ENCODE measurements around the gene MRPS15.
"Not testable (repeated sequence)": the region's sequence is repeated elsewhere in the genome, so short reads cannot be mapped to it uniquely, and the experiment has no call there.

The MRPS15 gene

DNA sequence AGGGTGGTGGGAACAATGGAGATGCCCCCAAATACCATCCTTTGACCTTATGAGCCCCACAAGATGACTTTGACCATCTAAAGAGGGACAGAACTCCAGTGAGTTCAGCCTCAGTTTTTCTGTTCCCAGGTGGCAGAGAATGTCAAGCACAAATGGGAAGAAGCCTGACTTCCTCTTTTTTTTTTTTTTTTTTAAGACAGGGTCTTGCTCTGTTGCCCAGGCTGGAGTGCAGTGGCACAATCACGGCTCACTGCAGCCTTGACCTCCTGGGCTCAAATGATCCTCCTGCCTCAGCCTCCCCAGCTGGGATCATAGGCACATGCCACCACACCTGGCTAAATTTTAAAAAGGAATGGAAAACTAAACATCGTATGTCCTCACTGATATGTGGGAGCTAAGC, 47.0 kb upstream of the MRPS15 start:
- not testable (repeated sequence) for H3K27me3 ChIP-seq (ENCODE audit: insufficient read depth, poor library complexity, severe bottlenecking); DNase-seq (ENCODE audit: low read depth in 1 of 2, low spot score in 1 of 2); H3K4me3 ChIP-seq (replicated peaks; ENCODE audit: insufficient read depth, low read length); H3K27ac ChIP-seq (replicated peaks)
- TF ChIP-seq SPI1 (IDR thresholded peaks at IDR 0.05; ENCODE audit: borderline replicate concordance, low read depth) = peak; percentile 93

DNA sequence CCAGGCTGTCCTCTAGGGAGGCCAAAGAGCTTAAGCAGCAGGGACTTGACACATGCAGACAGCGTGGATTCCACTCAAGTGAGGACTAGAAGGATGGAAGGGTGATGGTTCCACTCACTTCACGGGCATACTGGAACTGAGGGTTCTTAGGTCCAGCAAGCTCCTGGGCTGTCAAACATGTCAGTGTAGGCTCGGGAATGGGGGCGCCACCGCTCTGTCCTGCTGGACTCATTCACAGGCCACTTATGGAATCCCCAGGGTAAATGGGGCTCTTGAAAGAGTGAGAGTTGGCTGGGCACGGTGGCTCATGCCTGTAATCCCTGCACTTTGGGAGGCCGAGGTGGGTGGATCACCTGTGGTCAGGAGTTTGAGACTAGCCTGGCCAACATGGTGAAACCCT, 46.2 kb upstream of the MRPS15 start:
- TF ChIP-seq GABPA (IDR thresholded peaks at IDR 0.05; ENCODE audit: low read depth) = no peak
- TF ChIP-seq, protein P1, sequence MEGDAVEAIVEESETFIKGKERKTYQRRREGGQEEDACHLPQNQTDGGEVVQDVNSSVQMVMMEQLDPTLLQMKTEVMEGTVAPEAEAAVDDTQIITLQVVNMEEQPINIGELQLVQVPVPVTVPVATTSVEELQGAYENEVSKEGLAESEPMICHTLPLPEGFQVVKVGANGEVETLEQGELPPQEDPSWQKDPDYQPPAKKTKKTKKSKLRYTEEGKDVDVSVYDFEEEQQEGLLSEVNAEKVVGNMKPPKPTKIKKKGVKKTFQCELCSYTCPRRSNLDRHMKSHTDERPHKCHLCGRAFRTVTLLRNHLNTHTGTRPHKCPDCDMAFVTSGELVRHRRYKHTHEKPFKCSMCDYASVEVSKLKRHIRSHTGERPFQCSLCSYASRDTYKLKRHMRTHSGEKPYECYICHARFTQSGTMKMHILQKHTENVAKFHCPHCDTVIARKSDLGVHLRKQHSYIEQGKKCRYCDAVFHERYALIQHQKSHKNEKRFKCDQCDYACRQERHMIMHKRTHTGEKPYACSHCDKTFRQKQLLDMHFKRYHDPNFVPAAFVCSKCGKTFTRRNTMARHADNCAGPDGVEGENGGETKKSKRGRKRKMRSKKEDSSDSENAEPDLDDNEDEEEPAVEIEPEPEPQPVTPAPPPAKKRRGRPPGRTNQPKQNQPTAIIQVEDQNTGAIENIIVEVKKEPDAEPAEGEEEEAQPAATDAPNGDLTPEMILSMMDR (IDR thresholded peaks at IDR 0.05; ENCODE audit: insufficient read depth, low read length) = no peak
- TF ChIP-seq POLR2AphosphoS5 (IDR thresholded peaks at IDR 0.05; ENCODE audit: low read depth) = no peak
- TF ChIP-seq SPI1 (IDR thresholded peaks at IDR 0.05; ENCODE audit: borderline replicate concordance, low read depth) = no peak
- TF ChIP-seq, protein P2, sequence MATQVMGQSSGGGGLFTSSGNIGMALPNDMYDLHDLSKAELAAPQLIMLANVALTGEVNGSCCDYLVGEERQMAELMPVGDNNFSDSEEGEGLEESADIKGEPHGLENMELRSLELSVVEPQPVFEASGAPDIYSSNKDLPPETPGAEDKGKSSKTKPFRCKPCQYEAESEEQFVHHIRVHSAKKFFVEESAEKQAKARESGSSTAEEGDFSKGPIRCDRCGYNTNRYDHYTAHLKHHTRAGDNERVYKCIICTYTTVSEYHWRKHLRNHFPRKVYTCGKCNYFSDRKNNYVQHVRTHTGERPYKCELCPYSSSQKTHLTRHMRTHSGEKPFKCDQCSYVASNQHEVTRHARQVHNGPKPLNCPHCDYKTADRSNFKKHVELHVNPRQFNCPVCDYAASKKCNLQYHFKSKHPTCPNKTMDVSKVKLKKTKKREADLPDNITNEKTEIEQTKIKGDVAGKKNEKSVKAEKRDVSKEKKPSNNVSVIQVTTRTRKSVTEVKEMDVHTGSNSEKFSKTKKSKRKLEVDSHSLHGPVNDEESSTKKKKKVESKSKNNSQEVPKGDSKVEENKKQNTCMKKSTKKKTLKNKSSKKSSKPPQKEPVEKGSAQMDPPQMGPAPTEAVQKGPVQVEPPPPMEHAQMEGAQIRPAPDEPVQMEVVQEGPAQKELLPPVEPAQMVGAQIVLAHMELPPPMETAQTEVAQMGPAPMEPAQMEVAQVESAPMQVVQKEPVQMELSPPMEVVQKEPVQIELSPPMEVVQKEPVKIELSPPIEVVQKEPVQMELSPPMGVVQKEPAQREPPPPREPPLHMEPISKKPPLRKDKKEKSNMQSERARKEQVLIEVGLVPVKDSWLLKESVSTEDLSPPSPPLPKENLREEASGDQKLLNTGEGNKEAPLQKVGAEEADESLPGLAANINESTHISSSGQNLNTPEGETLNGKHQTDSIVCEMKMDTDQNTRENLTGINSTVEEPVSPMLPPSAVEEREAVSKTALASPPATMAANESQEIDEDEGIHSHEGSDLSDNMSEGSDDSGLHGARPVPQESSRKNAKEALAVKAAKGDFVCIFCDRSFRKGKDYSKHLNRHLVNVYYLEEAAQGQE (IDR thresholded peaks at IDR 0.05; ENCODE audit: insufficient replicate concordance, low read depth) = no peak
- Histone ChIP-seq H3K27me3 (ENCODE audit: insufficient read depth, poor library complexity, severe bottlenecking) (no peaks in the 10 kb centered on the region), H3K27ac (replicated peaks) (no peak overlapping the region), H3K4me3 (replicated peaks; ENCODE audit: insufficient read depth, low read length) (no peak overlapping the region)
- no peak for DNase-seq (ENCODE audit: low read depth in 1 of 2, low spot score in 1 of 2)

DNA sequence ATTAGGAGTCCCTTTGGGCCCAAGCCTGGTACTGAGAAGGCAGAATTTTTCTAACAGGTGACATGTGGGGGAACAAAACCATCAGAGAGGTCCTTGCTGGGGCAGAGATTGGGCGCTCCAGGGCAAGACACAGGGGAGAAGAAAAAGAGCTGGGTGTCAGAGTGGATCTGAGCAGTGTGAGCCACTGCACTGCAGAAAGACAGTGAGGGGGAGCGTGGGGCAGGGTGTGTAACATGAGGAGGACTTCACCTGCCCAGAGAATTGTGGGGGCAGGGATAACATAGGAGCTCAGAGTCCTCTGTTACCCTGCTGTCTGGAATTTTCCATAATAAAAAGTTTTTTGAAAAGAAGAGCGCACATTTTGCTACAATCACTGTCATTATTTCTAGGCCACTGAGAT, 44.1 kb upstream of the MRPS15 start:
- H3K27ac ChIP-seq (replicated peaks) = no peak overlapping the region

DNA sequence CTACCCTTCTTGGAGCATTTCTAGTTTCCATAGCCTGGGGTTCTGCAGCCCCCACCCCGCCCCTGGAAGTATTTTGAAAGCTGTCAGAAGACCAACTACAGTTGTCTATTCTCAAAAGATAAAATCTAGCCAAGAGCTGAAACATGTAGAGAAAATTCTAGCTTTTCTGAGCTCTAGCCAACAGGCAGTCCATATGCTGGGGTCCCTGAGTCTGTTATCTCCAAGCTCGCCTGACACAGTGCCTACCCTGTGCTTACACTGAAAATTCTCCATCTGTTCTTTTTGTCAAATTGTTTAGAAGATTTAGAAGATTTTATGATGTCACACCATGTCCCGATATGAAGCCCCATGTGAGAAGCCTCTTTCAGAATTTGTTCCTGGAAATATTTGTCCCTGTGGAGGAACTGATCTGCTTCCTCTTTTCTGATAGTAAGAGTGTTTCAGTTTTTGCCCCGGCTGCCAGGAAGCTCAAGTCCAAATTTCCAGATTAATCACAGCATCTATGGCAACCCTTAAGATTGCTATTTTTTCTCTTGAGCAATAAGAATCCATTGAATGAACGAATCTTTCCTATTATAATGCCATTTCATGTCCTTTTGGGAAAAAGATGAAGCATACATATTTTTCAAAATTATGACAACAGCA, 42.2 kb upstream of the MRPS15 start:
- no peak for DNase-seq (ENCODE audit: low read depth in 1 of 2, low spot score in 1 of 2)
- no peak overlapping the region for H3K27ac ChIP-seq (replicated peaks)
- H3K4me3 ChIP-seq (replicated peaks; ENCODE audit: insufficient read depth, low read length) = no peak overlapping the region

More for the DNA sequence above, 44.1 kb upstream of the MRPS15 start:
- TF ChIP-seq POLR2AphosphoS5 (IDR thresholded peaks at IDR 0.05; ENCODE audit: low read depth) = no peak
- TF ChIP-seq, protein P2 (IDR thresholded peaks at IDR 0.05; ENCODE audit: insufficient replicate concordance, low read depth) = no peak
- no peak for TF ChIP-seq SPI1 (IDR thresholded peaks at IDR 0.05; ENCODE audit: borderline replicate concordance, low read depth)
- TF ChIP-seq GABPA (IDR thresholded peaks at IDR 0.05; ENCODE audit: low read depth) = no peak
- Histone ChIP-seq H3K4me3 (replicated peaks; ENCODE audit: insufficient read depth, low read length) (no peak overlapping the region), H3K27me3 (ENCODE audit: insufficient read depth, poor library complexity, severe bottlenecking) (no peaks in the 10 kb centered on the region)
- no peak for DNase-seq (ENCODE audit: low read depth in 1 of 2, low spot score in 1 of 2)

More for the DNA sequence above, 42.2 kb upstream of the MRPS15 start:
- no peaks in the 10 kb centered on the region for H3K27me3 ChIP-seq (ENCODE audit: insufficient read depth, poor library complexity, severe bottlenecking)
- TF ChIP-seq SPI1 (IDR thresholded peaks at IDR 0.05; ENCODE audit: borderline replicate concordance, low read depth) = peak; percentile 17; the same call in 1 of the 2 replicates
- TF ChIP-seq, protein P2 (IDR thresholded peaks at IDR 0.05; ENCODE audit: insufficient replicate concordance, low read depth) = no peak

All from HL-60 (cell line).